ENCODE measurements around the gene ATPAF2.
"Not testable (repeated sequence)": the region's sequence is repeated elsewhere in the genome, so short reads cannot be mapped to it uniquely, and the experiment has no call there.

Gene ATPAF2

DNA sequence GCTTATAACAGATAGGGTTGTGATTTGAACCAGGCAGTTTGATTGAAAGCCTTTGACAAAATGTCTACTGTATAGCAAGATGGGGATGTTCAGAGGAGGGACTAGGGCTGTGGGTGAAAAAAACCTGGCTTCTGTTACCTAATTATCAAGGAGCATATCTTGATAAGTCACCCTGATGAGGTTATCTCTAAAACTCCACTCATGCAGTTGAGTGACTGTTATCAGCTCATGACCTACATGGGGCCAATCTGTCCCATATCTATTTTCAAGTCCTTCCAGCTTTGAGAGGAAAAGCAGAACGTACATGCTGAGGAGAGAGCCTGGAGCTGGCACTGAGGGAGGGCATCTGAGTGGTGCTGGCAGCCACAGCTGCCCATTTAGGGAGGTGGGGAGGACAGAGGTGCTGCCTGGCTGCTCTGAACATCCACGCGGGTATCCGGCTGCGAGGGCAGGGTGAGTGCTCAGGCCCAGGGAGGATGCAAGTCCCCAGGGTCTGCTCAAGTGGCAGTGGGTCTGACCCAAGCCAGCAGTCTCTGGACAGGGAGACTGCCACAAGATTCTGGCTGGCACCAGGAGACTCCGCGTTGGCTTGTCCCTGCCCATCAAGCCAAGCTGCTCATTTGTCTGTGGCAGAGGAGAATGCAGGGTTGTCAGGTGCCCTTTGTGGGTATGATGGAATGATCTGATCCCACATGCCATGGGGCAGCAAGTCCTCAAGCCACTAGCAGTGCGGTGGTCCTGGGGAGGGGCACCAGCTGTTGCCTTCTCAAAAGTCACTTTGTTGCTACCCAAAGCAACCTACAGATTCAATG is 29.2 kb downstream of the ATPAF2 start:
- no peak for DNase-seq

DNA sequence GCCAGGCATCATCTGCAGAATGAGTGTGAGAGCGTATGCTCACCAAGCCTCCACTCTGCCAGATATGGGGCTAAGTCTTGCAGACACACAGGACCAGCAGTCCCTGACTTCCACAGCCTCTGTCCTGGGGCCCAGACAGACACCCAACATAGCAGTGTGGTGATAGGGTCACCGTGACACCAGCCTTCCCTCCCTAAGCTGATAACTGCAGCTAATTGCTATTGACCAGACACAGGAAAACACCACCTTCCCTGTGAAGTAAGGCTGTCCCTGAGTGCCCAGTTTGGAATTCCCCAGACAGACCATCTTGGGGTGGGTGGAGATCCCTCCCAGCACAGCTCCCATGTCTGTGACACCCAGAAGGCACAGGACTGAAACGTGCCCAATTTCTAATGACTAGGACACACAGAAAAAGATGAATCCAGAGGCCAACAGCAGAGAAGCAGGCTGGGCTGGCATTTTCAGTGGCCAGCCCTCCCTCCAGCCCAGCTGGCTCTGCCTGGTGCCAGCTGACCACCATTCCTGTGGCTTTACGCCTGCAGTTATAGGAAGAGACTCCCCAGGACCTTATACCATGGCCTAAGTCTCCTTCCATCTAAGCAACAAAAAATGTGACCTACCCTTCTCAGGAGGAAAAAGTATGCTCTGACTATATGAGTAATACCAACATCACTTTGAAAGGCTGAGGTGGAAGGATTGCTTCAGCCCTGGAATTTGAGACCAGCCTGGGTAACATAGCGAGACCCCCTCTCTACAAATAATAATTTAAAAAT is 30.3 kb downstream of the ATPAF2 start:
- DNase-seq, result no peak

DNA sequence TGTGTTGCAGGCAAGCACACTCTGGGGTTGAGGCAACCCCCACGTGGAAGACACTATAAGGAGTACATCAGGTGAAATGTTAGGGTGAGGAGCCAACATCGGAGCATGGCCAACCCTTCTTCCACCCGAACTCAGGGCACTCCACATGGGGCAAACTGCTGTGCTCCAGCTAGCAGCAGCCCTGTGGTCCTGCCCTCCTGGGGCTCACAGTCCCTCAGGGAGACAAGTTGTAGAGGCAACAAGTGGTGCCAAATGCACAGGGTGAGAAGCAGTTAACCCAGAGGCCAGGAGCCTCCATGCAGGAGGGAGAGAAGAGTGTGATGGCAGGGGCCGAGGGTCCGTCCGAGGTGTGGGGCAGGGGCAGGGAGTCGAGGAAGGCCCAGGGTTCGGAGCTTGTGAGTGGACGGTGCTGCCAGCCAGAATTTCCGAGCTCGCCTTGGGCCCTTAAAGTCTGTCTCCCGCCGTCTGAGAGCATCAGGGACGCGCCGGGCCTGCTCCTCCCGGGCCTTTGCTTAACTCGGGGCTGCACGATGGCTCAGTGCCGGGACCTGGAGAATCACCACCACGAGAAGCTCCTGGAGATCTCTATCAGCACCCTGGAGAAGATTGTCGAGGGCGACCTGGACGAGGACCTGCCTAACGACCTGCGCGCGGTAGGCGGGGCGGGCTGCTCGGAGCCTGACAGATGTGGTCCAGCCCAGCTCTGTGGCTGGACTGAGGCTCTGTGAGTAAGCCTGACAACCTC is 32.3 kb downstream of the ATPAF2 start:
- DNase-seq, result no peak

DNA sequence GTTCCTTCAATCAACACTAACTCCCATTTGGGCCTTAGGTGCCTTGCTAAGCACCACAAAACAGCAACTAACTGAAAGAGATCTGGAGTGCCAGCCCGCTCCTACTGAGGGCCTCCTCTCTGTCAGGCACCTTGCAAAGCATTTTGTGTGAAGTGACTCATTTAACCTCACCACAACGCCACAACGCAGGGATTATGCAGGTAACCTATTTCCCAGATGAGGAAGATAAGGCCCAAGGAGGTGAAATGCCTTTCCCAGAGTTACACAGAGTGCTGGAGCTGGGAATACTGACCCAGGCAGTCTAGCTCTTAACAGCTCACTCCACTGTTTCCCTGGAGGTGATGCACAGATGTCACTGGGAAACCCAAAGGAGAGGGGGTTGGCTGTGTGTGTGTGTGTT is 33.5 kb downstream of the ATPAF2 start:
- no peak for DNase-seq

DNA sequence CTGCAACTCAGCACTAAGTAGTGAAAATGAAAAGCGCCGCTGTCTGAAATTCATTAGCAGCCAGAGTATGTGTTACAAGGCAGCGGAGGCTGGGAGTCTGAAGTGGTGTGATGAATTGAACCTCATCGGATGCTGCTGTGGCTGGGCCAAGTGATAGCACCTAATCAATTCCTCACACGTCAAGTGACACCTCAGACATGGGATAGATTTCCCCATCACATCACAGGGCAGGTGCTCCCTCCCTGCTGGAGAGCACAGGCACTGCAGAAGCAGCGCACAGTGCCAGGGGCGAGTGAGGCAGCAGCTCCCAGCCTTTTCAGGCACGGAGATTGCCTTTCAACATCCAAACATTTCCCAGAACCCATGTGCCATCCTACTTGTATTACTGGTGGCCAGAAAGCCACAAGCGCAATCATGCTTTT is 34.1 kb downstream of the ATPAF2 start:
- DNase-seq, result no peak

DNA sequence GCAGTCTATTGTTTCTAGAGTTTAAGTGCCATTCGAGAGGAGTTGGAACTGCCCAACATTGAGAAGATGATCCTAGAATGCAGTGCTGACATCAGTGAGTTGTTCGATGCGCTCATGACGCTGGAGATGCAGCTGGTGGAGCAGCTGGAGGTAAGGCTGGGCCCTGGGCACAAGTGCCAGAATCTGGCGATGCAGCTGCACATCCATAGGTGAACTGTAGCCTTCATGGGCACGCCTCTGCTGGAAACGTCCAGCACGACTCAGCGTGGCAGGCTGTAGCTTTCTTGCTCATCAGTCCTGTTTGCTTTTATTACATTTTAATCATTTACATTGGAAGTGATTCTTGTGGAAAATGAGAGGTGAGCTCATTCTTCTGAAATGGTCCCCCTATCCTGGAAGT is 34.6 kb downstream of the ATPAF2 start:
- no peak for DNase-seq

DNA sequence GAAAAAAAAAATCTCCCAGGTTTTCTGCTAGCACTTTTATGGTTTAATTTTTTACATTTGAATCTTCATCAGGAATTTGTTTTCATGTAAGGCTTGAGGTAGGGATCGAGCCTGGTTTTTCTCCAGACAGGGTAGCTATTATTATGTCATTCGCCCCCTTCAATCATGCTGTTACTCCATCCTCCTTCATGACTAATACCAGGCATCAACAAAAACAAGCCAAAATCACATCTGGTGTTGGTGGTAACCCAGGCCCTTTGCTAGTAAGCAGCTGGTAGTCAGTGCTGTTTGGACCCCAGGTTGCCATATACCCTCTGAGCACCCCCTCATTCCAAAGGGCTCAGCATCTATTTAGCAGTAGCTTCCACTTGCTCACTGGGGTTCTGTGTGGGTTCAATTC is 36.8 kb downstream of the ATPAF2 start:
- DNase-seq, result no peak

DNA sequence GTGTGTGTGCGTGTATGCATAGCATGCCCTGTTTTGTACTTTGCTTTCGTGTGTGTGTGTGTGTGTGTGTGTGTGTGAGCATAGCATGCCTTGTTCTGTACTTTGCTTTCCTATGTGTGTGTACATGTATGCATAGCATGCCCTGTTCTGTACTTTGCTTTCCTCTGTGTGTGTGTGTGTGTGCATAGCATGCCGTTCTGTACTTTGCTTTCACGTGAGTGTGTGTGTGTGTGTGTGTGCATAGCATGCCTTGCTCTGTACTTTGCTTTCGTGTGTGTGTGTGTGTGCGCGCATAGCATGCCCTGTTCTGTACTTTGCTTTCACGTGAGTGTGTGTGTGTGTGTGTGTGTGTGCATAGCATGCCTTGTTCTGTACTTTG is 38.9 kb downstream of the ATPAF2 start:
- DNase-seq, result no peak

DNA sequence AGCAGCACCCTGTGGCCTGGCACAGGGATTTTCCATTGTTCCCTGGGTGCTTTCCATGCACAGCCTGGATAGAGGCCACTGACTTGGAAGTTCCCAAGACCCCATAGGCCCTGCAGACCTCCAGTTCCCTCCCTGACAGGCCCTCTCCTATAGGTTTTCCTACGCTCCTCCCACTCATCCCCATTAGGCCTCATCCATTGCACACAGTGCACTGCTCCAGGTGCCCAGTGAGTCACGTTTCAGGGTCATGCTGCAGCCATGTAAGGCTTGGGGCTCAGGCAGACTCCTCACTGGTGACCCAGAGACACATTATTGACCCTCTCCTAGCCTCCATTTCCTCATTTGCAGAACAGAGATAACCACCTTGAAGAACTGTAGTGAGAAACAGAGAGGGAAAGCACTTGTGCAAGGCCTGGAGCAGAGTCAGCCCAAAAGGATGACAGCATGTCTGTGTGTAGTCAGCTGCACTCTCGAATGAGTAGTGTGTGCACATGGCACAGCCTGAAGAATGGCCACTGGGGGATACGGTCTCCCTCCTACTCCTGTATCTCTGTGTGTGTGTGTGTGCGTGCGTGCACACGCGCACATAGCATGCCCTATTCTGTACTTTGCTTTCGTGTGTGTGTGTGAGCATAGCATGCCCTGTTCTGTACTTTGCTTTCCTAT is 39.5 kb downstream of the ATPAF2 start:
- DNase-seq, result no peak

DNA sequence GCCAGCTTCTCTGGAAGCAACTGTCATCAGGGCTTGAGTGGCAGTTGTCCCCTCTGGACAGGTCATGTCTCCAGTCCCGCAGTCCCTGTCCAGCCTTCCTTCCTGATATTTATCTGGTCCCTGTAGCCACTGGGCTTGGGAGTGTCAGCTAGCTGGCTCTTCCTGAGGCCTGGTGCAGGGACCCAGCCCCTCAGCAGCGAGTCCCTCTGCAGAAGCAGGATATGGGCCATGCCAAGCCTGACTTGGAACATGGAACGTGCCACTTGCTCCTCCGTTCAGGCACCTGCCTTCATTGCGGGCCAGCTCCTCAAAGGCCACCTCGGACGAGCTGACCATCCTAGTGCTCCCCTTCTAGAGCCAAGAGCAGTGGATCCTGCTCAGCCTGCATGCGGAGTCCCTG is 40.0 kb downstream of the ATPAF2 start:
- no peak for DNase-seq

DNA sequence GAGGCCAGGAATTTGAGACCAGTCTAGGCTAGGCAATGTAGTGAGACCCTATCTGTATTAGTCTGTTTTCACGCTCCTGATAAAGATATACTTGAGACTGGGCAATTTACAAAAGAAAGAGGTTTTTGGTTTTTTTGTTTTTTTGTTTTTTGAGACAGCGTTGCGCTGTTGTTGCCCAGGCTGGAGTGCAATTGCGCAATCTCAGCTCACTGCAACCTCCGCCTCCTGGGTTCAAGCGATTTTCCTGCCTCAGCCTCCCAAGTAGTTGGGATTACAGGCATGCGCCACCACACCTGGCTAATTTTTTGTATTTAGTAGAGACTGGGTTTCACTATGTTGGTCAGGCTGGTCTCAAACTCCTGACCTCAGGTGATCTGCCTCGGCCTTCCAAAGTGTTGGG is 43.1 kb downstream of the ATPAF2 start:
- not testable (repeated sequence) for DNase-seq

DNA sequence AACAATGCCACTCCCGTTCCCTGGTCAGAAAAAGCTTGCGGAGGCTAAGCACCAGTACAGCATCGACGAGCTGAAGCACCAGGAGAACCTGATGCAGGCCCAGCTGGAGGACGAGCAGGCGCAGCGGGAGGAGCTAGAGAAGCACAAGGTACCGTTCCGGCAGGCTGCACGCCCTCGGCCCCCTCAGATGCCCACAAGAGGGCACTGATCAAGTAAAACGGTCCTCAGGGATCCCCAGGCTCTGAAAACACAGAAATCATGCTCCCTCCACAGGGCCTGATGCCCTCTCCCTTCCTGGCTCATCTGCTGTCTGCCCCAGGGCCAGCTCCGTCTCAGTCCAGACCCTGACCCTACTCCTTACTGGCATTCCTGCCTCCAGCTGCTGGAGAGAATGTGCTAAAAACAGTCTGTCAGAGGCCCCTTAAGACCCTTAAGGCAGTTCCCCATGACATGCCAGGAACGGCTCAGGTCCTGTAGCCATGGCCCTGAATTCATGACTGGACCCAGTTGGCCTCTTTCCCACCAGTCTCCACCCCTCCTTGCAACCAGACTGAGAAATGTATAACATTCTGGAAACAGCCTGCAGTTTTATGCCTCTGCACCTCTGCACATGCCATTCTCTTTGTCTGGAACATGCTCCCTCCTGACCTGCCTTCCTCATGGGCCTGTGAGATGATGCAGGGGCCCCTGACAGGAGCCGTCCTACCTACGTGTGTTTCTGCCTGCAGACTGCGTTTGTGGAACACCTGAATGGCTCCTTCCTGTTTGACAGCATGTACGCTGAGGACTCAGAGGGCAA is 44.5 kb downstream of the ATPAF2 start:
- no peak for DNase-seq

DNA sequence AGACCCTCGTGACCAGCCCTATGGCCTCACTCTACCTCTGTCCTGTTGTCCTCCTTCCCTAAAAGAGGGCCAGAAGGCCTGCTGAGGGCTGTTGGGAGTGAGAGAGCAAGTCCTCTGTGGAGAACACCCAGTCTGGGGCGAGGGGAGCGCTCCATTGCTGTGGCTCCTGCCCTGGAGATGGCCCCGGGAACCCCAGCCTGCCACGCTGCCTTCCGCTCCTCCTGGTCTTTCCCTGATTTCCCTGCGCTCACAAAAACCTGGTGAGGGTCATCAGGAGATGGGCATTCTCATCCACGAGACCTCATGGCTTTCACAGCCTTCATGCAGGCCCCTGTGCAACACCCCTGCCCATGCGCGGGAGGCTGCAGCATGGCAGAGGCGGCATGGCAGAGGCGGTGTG is 45.1 kb downstream of the ATPAF2 start:
- no peak for DNase-seq

DNA sequence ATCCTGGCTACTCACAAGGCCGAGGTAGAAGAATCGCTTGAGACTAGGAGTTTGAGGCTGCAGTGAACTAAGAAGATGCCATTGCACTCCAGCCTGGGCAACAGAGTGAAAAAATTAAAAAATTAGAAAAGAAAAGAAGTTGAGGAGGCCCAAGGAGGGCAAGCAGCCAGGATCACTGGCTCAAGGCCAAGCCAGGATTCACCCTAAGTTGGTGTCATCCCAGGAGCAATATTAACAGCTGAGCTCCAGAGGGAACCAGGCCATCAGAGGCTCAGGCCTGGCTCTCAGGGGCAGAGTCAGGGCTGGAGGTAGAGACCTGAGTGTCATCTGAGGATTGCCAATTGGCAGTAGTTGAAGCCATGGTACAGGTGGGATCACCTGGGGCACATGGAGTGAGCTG is 45.6 kb downstream of the ATPAF2 start:
- no peak for DNase-seq

DNA sequence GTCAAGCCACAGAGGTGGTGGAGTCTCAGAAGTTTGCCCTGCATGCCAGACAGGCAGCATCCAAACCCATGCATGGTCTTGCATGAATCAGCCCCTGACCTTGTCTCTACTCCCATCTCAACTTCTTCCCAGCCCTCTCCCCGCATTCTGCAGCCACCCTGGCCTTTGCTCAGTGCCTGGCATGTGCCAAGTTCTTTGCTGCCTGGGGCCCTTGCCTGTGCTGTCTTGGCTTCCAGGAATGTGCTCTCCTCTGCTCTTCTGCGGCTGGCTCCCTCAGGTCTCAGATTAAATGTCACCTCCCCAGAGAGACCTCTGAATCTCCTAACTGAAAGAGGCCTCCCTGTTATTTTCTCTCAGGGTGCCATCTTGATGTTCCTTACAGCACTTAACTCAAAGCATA is 48.7 kb downstream of the ATPAF2 start:
- DNase-seq, result no peak

DNA sequence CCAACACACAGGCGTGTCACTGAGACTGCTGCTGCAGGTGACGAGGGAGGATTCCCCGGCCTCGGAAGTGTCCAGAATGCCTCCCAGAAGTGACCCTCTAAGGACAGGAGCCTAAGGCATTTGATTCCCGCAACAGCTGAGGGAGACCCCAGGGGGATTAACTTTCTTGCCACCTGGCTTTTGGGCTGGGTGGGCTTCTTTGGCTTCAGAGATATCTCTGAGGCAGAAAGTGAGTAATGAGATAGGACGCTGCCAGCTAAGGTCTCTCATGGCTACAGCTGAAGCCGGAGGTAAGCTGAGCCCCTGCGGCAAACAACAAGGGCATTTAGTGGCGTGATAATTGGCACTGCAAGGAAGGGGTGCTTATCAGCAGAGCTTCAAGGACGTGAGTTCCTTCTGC is 49.4 kb downstream of the ATPAF2 start:
- no peak for DNase-seq

DNA sequence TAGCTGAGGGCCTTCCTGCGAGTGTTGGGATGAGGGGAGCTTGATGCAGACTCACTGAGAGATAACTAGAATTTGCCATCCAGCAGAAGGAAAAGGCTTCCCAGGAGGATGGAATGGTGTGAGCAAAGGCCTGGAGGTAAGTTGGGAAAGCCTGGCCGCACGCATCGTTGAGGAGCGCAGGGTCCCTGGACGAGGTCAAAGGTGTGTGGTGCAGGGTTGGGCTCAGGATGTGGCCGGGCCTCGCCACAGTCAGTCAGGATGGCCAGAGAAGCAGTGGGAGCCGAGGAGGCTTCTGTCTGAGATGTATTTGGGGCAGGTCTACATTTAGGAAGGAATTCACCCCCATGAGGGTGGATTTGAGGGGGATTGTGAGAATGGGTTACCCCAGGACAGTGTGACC is 49.9 kb downstream of the ATPAF2 start:
- no peak for DNase-seq

DNA sequence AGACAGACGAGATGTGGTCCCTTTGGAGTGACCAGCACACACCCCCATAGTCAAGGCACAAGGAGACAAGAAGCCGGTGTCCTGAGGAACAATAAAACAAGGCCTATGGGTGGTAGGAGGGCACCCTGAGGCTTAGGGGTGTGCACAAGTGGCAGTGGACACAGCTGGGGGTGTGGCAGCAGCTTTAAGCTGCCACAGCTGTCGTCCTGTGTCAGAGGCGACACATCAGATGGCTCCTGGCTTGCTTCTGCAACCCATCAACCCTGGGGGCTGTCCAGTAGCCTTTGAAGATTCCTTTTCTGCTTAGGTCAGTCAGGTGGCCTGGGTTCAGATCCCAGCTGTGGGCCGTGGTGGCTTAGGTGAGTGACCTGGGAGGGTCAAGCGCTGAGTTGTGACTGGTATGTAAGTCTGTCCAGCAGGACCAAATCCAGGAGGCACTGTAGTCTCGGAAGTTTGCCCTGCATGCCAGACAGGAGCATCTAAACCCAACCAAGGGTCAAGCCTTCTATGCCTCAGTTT is 50.5 kb downstream of the ATPAF2 start:
- DNase-seq, result no peak

DNA sequence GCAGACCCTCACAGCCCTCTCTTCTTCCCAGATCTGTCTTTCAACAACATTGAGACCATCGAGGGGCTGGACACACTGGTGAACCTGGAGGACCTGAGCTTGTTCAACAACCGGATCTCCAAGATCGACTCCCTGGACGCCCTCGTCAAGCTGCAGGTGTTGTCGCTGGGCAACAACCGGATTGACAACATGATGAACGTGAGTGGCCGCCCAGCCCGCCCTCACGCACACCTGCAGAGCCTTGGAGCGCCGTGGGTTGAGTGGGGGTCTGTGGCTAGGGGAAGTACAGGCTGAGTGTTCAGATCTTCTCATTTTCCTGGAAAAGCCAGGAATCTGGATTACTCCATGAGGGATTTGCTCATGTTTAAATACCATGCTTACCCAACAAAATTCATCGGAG is 51.1 kb downstream of the ATPAF2 start:
- DNase-seq, result no peak

DNA sequence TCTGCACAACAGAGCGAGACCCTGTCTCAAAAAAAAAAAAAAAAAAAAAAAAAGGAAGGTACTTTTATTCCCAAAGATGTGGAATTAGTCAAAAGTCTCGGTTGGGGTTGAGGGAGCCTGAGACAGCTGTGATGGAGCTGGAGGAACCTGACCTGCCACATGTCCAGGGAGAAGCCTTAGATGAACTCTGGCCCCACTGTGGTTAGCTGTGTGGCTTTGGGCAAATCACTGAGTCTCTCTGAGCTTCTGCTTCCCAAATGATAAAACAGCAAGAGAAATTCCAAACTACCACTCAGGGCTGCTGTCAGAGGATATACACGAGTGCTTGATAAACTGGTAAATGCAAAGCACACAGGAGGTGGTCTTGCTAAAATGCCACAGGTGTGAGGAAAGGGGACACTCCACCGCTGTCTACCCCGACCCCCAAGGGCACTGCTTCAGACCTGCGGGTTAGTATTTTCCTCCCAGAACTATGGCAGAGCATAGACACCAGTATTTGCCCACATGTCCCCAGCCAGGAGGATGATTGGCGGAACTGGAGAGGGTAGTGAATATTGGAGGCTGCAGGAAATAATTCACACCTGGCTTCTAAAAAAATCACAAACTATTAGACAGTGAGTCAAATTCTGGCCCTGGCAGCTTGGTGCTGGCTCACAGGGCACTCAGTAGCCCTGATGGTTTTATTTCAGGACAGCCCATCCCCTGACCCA is 51.6 kb downstream of the ATPAF2 start:
- no peak for DNase-seq

DNA sequence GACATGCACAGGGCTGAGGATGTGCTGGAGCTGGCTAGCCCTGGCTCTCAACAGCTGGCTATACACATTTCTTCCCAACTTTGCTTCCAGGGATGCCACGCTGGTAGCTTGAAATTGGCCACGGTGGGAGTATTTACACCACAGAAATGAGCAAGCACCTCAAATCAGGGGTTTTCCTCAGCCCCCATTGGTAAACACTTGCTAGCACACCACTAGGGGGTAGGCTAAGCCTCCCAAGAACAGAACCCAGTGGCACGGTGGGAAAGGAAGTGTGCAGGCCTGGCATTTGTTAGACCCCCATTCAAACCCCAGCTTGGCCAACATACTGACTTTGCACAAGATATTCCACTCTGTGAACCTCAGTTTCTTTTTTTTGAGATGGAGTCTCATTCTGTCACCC is 53.4 kb downstream of the ATPAF2 start:
- DNase-seq, result no peak

Data from effector CD4-positive, alpha-beta T cell (primary cell).